Lower lobe of right lung (tissue), 2 donors: ENCODE data around the gene GNAT2. TPM values are rescaled to one million over a fixed set of nuclear protein-coding genes. Genes with fewer than 3 reads are reported as not detected.
A peak's percentile ranks its signal among the peaks of the same experiment; 100 is the strongest.

Experiments
- ATAC-seq, 2 donors: fragments of 200-7000 bp; cut with Tn5 transposase; one replicate each; pipeline ENCODE4 v1.9.1; 2020 to 2022; ENCODE audit warnings: mild to moderate bottlenecking in 2 of 2, moderate library complexity in 2 of 2
- DNase-seq: peaks from one replicate; pipeline ENCODE4 v3.0.0-alpha.2; 2020
- H3K27ac ChIP-seq: fragments of 200-600 bp; one replicate; pipeline ENCODE4 v1.8.0; 2022
- H3K27me3 ChIP-seq: fragments of 200-600 bp; one replicate; pipeline ENCODE4 v1.8.0; 2022; ENCODE audit warnings: low read depth
- H3K36me3 ChIP-seq: fragments of 200-600 bp; one replicate; pipeline ENCODE4 v1.8.0; 2022; ENCODE audit warnings: mild to moderate bottlenecking
- H3K4me1 ChIP-seq: fragments of 200-600 bp; one replicate; pipeline ENCODE4 v1.8.0; 2022
- H3K4me3 ChIP-seq: fragments of 200-600 bp; one replicate; pipeline ENCODE4 v1.8.0; 2022; ENCODE audit warnings: mild to moderate bottlenecking
- H3K9me3 ChIP-seq: fragments of 200-600 bp; one replicate; pipeline ENCODE4 v1.8.0; 2022
- CTCF ChIP-seq: fragments of 200-600 bp; IDR thresholded peaks from one replicate; pipeline ENCODE4 v1.8.0; 2022; ENCODE audit warnings: antibody characterized with exemption, mild to moderate bottlenecking
- intact Hi-C: fragments of 100-400 bp; cut with DNase I; formaldehyde crosslinking; loops from one replicate; pipeline ENCODE4 v1.11.0; 2022
- total RNA-seq: library from RNA; stranded (reverse); fragmentation: NEBNext Ultra II Directional; extraction: Animal tissue kit (Norgen Biotek cat#: 25700); gene quantifications from one replicate; pipeline ENCODE4 v1.2.1, GENCODE V29; 2021
- donor health status: DM: no; HTN: yes; CAD: no; lungs with severe emphysema.

GNAT2 gene
- total RNA-seq, 1 donor from 2014 or later: not detected

- intact Hi-C loops: no loop called here
- ATAC-seq: peak; percentile 95 to 98
These were observed 36.5 kb upstream of the GNAT2 start, which contains the start of gene GSTM4 for GRCh38 chr1:109655615-109656519. Gene GSTM4, plus strand, starts transcription at chr1:109656099. Its CDS starts 291 bp downstream, at chr1:109656390.

GRCh38 chr1:109654519-109654918, 35.1 kb upstream of the GNAT2 start:
- Histone ChIP-seq H3K27ac (no peak overlapping the region), H3K9me3 (no peaks in the 10 kb centered on the region), H3K4me1 (peaks cover 11% of the 10 kb centered on the region), H3K36me3 (peaks cover 7% of the 10 kb centered on the region), H3K4me3 (no peak overlapping the region), H3K27me3 (no peaks in the 10 kb centered on the region)
- ATAC-seq (no peak), DNase-seq (no peak)
- intact Hi-C loops: no loop called here
- no peak for TF ChIP-seq CTCF

More at GRCh38 chr1:109655615-109656519, 36.5 kb upstream of the GNAT2 start, which contains the start of gene GSTM4:
- Histone ChIP-seq H3K9me3 (no peaks in the 10 kb centered on the region), H3K27ac (peak within 1 kb of the TSS; percentile 88), H3K27me3 (no peaks in the 10 kb centered on the region), H3K4me3 (peak within 1 kb of the TSS; percentile 79), H3K4me1 (peaks cover 11% of the 10 kb centered on the region), H3K36me3 (peaks cover 20% of the 10 kb centered on the region)
- no peak for TF ChIP-seq CTCF
- peak; percentile 91 for DNase-seq

- peaks cover 11% of the 10 kb centered on the region for H3K4me1 ChIP-seq
- DNase-seq: no peak
- no peaks in the 10 kb centered on the region for H3K9me3 ChIP-seq
- no peaks in the 10 kb centered on the region for H3K27me3 ChIP-seq
- no peak for ATAC-seq
- H3K36me3 ChIP-seq: no peaks in the 10 kb centered on the region
- intact Hi-C loops: no loop called here
- H3K27ac ChIP-seq: no peak overlapping the region
- H3K4me3 ChIP-seq: no peak overlapping the region
- TF ChIP-seq CTCF: no peak
These were observed 33.9 kb upstream of the GNAT2 start for GRCh38 chr1:109653306-109653705.

DNA sequence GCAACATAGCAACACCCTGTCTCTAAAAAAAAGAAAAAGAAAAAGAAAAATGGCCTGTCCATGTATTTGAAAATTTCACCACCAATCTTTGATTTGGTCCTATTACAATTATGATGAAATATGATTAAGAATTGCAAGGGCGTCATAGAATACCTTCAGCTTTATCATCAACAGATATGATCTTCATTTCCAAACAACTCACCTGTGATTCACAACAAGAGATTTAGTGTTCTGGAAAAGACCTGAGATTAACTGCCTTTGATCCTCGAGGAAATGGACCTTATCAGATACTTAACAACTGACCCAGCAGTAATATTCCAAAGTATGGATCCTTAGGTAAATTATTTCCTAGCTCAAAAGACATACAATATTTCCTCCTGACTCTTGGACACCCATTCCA, 33.0 kb upstream of the GNAT2 start:
- Histone ChIP-seq H3K4me1 (peaks cover 11% of the 10 kb centered on the region), H3K27me3 (no peaks in the 10 kb centered on the region), H3K4me3 (no peak overlapping the region), H3K36me3 (no peaks in the 10 kb centered on the region), H3K9me3 (no peaks in the 10 kb centered on the region), H3K27ac (no peak overlapping the region)
- no peak for TF ChIP-seq CTCF
- ATAC-seq (no peak), DNase-seq (no peak)
- intact Hi-C loops: no loop called here

- Histone ChIP-seq H3K4me1 (peaks cover 7% of the 10 kb centered on the region), H3K36me3 (no peaks in the 10 kb centered on the region), H3K27ac (no peak overlapping the region), H3K4me3 (no peak overlapping the region), H3K9me3 (no peaks in the 10 kb centered on the region), H3K27me3 (no peaks in the 10 kb centered on the region)
- DNase-seq (no peak), ATAC-seq (no peak)
- intact Hi-C loops: no loop called here
- TF ChIP-seq CTCF: no peak
These were observed 31.2 kb upstream of the GNAT2 start for GRCh38 chr1:109650609-109651008.
